Ectodermal cell (in vitro differentiated cells): Measurements from ENCODE around the gene COL18A1.

ENCODE experiments used
- H3K27ac ChIP-seq: 2 replicates; pipeline ENCODE4 v1.7.0; 2013; ENCODE audit warnings: mild to moderate bottlenecking, low read depth, low read length; ENCODE audit not compliant: insufficient read depth, poor library complexity, severe bottlenecking
- H3K27me3 ChIP-seq: 2 replicates; pipeline ENCODE4 v1.7.0; 2013; ENCODE audit warnings: mild to moderate bottlenecking, low read length; ENCODE audit not compliant: insufficient read depth, control insufficient read depth, poor library complexity, severe bottlenecking
- H3K36me3 ChIP-seq: one replicate; pipeline ENCODE4 v1.7.0; 2013; ENCODE audit warnings: low read length; ENCODE audit not compliant: control insufficient read depth, insufficient read depth
- H3K4me1 ChIP-seq: one replicate; pipeline ENCODE4 v1.7.0; 2013; ENCODE audit warnings: low read length; ENCODE audit not compliant: control insufficient read depth, insufficient read depth
- H3K4me3 ChIP-seq: 2 replicates; pipeline ENCODE4 v1.7.0; 2013; ENCODE audit warnings: low read depth, low read length, control low read depth; ENCODE audit not compliant: insufficient read depth
- H3K9me3 ChIP-seq: 2 replicates; pipeline ENCODE4 v1.7.0; 2013; ENCODE audit warnings: mild to moderate bottlenecking, low read length, moderate library complexity; ENCODE audit not compliant: control insufficient read depth
- WGBS, 2 experiments: methylation state at CpG; one replicate each; pipeline ENCODE4 v1.1.7; 2013; ENCODE audit warnings: missing lambda C conversion rate in 2 of 2; 5-methylcytosine and 5-hydroxymethylcytosine counted together

The COL18A1 gene

GRCh38 chr21:45544449-45545235, 139.7 kb downstream of the COL18A1 start:
- Histone ChIP-seq H3K9me3 (no peaks in the 10 kb centered on the region), H3K27ac (no peak overlapping the region), H3K27me3 (no peaks in the 10 kb centered on the region), H3K36me3 (no peaks in the 10 kb centered on the region), H3K4me3 (no peak overlapping the region), H3K4me1 (peaks cover 20% of the 10 kb centered on the region)
- 92 to 93% methylated on average over 18 of the region's 18 CpGs for WGBS, 2 experiments

GRCh38 chr21:45545236-45545570, 140.2 kb downstream of the COL18A1 start:
- H3K4me3 ChIP-seq = no peak overlapping the region
- no peak overlapping the region for H3K27ac ChIP-seq
- no peaks in the 10 kb centered on the region for H3K27me3 ChIP-seq
- H3K4me1 ChIP-seq = peaks cover 20% of the 10 kb centered on the region
- 93% methylated on average over 6 of the region's 6 CpGs for WGBS, 2 experiments
- no peaks in the 10 kb centered on the region for H3K36me3 ChIP-seq
- H3K9me3 ChIP-seq = no peaks in the 10 kb centered on the region

GRCh38 chr21:45545691-45546531, 140.9 kb downstream of the COL18A1 start:
- H3K9me3 ChIP-seq = no peaks in the 10 kb centered on the region
- H3K27ac ChIP-seq = no peak overlapping the region
- no peaks in the 10 kb centered on the region for H3K36me3 ChIP-seq
- peaks cover 20% of the 10 kb centered on the region for H3K4me1 ChIP-seq
- 89 to 91% methylated on average over 22 of the region's 22 CpGs for WGBS, 2 experiments
- H3K27me3 ChIP-seq = no peaks in the 10 kb centered on the region
- H3K4me3 ChIP-seq = no peak overlapping the region

GRCh38 chr21:45546636-45547544, 141.9 kb downstream of the COL18A1 start:
- H3K4me1 ChIP-seq = peaks cover 13% of the 10 kb centered on the region
- no peaks in the 10 kb centered on the region for H3K36me3 ChIP-seq
- H3K27me3 ChIP-seq = no peaks in the 10 kb centered on the region
- H3K9me3 ChIP-seq = no peaks in the 10 kb centered on the region
- whole genome bisulfite sequencing, 2 experiments = 93 to 94% methylated on average over 16 of the region's 16 CpGs
- no peak overlapping the region for H3K4me3 ChIP-seq
- no peak overlapping the region for H3K27ac ChIP-seq

GRCh38 chr21:45547545-45547900, 142.6 kb downstream of the COL18A1 start:
- Histone ChIP-seq H3K36me3 (no peaks in the 10 kb centered on the region), H3K27me3 (no peaks in the 10 kb centered on the region), H3K9me3 (no peaks in the 10 kb centered on the region), H3K4me3 (no peak overlapping the region), H3K27ac (no peak overlapping the region), H3K4me1 (peaks cover 13% of the 10 kb centered on the region)
- WGBS, 2 experiments = 91 to 98% methylated on average over 3 of the region's 3 CpGs

- Histone ChIP-seq H3K9me3 (no peaks in the 10 kb centered on the region), H3K4me1 (peaks cover 1% of the 10 kb centered on the region), H3K4me3 (no peak overlapping the region), H3K36me3 (no peaks in the 10 kb centered on the region), H3K27me3 (no peaks in the 10 kb centered on the region), H3K27ac (no peak overlapping the region)
- 94% methylated on average over 7 of the region's 9 CpGs for WGBS, 2 experiments
These were observed 143.9 kb downstream of the COL18A1 start for GRCh38 chr21:45548711-45549491.

GRCh38 chr21:45549626-45550463, 144.9 kb downstream of the COL18A1 start:
- 89 to 90% methylated on average over 15 of the region's 15 CpGs for WGBS, 2 experiments
- H3K9me3 ChIP-seq = no peaks in the 10 kb centered on the region

GRCh38 chr21:45550522-45551210, 145.7 kb downstream of the COL18A1 start:
- Histone ChIP-seq H3K27ac (no peak overlapping the region), H3K36me3 (no peaks in the 10 kb centered on the region), H3K9me3 (no peaks in the 10 kb centered on the region), H3K4me1 (no peaks in the 10 kb centered on the region), H3K27me3 (peaks cover 3% of the 10 kb centered on the region), H3K4me3 (no peak overlapping the region)
- 49 to 58% methylated on average over 14 of the region's 17 CpGs for WGBS, 2 experiments

More at GRCh38 chr21:45549626-45550463, 144.9 kb downstream of the COL18A1 start:
- no peak overlapping the region for H3K4me3 ChIP-seq
- no peaks in the 10 kb centered on the region for H3K4me1 ChIP-seq
- H3K27ac ChIP-seq = no peak overlapping the region
- peaks cover 3% of the 10 kb centered on the region for H3K27me3 ChIP-seq
- no peaks in the 10 kb centered on the region for H3K36me3 ChIP-seq
